Heart left ventricle (tissue), 13 donors: ENCODE data around the gene CLDND1.

Source experiments
- POLR2A ChIP-seq, 2 donors: fragments of 450-650 bp; IDR thresholded peaks; one replicate each; pipeline ENCODE4 v1.6.1; 2017; ENCODE audit warnings: antibody characterized with exemption in 2 of 2, mild to moderate bottlenecking in 2 of 2, moderate library complexity in 2 of 2
- TF ChIP-seq, protein P1 (sequence below), 12 donors: fragments of 200-600 bp; sonication (generic) in 4 of 12; IDR thresholded peaks; one replicate each; pipeline versions ENCODE4 v1.5.0 to v1.8.0; 2018 to 2022; ENCODE audit warnings: antibody characterized with exemption in 12 of 12, mild to moderate bottlenecking in 5 of 12
- donor health status: ischemic (EF 13 %, LVEDD 7.1; RV severe dilation, severe dysfunction).
- donor health status: DM: no; HTN: yes; CAD: no.
- donor health status: DM: no; HTN: no; CAD: no.
- donor health status: ischemic (EF 25% LVEDD 6.9; RV normal size, moderate dysfunction).
- donor health status: ischemic (EF 25% LVEDD 5.7; RV mildly dilated, moderate dysfunction).
- donor health status: ischemic (EF 35%, LVEDD 5.7; RV mildly dilated, moderate dysfunction).
- donor health status: nonischemic (EF 11% LVEDD 7.7; RV severe dilation, severe dysfunction).
- donor health status: DM: yes; HTN: yes; CAD: no.
- donor health status: PGD.
- donor health status: ischemic (EF 29% LVEDD 5.4; RV normal size, mild dysfunction).
- donor health status: nonischemic (EF 23%, LVEDD 6.1; RV moderate dilation, normal function).

DNA sequence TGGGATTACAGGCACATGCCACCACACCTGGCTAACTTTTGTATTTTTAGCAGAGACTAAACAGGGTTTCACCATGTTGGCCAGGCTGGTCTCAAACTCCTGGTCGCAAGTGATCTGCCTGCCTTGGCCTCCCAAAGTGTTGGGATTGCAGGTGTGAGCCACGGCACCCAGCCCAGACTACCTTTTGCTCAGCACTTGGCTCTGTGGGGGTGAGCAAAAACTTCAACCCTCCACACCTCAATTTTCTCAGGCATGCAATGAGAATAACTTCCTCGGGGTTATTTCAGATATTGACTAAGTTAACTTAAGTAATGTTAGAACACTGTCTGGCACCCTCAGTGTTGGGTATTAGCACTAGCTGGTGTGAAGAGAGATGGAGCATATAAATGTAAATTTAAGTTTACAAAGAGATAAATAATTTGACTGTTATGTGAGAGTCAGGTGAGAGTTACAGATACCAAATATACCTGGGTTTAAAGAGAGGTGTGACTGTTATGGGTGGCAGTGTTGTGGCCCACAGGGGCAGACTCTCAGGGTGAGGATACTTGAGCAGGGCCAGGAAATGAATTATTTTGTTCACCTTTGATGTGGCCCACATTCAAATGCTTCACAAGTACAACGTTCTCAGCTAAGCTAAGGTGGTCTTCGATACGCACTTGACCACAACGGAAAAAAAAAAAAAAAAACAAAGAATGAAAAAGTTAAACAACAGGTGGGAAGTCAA lies 41.7 kb upstream of the CLDND1 start:
- TF ChIP-seq, protein P1, sequence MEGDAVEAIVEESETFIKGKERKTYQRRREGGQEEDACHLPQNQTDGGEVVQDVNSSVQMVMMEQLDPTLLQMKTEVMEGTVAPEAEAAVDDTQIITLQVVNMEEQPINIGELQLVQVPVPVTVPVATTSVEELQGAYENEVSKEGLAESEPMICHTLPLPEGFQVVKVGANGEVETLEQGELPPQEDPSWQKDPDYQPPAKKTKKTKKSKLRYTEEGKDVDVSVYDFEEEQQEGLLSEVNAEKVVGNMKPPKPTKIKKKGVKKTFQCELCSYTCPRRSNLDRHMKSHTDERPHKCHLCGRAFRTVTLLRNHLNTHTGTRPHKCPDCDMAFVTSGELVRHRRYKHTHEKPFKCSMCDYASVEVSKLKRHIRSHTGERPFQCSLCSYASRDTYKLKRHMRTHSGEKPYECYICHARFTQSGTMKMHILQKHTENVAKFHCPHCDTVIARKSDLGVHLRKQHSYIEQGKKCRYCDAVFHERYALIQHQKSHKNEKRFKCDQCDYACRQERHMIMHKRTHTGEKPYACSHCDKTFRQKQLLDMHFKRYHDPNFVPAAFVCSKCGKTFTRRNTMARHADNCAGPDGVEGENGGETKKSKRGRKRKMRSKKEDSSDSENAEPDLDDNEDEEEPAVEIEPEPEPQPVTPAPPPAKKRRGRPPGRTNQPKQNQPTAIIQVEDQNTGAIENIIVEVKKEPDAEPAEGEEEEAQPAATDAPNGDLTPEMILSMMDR (IDR thresholded peaks at IDR 0.05) = no peak
- no peak for TF ChIP-seq POLR2A (IDR thresholded peaks at IDR 0.05)
